NK-92 treated with Interleukin-12 subunit alpha and Interleukin-12 subunit beta, amount 100 ng/mL, for 24 hours (cell line): ENCODE results near the gene CERS3.

Source experiments
- DNase-seq: peaks from one replicate; lab custom pipeline; 2025; lab: John Stamatoyannopoulos, UW

Gene CERS3

DNA sequence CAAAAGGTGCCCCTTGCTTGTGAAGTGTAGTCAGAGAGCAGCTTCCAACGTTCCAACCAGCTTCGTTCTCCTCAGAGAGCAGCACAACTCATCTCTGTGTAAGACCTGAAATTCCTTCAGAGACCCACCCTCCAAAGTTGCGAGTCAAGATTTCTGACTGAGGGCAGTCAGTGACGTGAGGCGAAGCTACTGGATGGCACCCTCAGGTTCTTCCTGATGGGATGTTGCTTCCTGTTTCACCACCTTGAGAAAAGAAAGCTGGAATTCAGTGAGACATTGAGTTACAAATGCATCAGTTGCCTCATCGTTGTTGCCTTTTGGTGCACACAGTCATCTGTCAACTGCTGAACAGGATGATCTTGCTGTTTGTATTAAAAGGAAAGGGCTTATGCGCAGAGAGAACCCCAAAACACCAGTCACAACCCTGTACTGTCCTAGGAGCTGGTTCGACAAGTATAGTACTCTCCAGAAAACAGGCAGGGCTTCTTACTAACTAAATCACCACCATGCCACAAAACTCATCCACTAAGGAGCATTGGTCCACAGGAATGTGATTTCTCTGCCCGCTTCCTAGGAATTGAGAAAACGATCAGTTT lies at the start of gene CERS3:
Gene CERS3, minus strand, starts transcription at position 118 of the 596 bp plus-strand sequence. CDS start 27,101 bp downstream, outside the sequence.
- no peak for DNase-seq

DNA sequence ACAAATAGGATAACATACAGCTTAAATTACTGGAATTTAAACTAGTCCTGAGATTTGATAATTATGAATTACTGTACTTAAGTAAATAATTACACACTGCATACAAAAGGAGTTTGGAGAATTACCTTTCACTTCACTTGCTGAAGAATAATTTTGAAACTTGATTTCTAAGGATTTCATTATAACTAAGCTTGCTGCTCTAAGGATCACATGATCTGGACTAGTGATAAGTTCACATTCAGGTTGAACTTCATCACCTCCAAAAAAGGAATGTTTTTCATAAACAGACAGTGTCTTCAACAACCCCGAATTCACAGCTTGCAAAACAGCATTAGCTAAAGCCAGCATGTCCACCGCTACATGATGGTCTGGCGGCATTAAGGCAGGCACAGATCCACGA lies 44.8 kb upstream of the CERS3 start:
- no peak for DNase-seq

DNA sequence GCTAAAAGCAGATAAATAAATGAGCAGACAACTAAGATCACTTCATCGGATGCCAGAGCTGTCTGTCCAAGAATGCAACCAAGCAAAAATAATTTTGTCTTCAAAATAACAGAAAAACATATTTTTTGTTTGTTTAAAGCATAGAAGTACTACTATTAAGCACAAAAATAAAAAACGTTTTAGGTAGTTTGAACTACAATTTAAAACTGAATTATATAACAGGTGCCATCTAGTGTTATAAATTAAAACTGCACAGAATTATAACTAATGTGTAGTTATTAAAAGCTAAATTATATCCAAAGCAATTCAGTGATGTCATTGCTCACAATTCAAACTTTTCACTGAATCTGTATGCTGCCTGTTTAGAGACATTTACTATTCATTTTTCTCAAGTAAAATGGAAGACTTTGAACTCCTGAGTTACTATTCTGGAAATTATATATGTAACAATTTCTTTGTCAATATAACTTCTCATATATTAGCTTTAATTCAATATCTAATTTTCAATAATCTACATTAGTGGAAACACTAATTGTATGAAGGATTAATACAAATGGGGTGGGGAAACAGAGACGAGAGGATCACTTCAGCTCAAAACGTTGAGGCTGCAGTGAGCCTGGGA lies 43.7 kb upstream of the CERS3 start:
- no peak for DNase-seq

GRCh38 chr15:100571592-100572167 lies 42.9 kb upstream of the CERS3 start:
- no peak for DNase-seq

DNA sequence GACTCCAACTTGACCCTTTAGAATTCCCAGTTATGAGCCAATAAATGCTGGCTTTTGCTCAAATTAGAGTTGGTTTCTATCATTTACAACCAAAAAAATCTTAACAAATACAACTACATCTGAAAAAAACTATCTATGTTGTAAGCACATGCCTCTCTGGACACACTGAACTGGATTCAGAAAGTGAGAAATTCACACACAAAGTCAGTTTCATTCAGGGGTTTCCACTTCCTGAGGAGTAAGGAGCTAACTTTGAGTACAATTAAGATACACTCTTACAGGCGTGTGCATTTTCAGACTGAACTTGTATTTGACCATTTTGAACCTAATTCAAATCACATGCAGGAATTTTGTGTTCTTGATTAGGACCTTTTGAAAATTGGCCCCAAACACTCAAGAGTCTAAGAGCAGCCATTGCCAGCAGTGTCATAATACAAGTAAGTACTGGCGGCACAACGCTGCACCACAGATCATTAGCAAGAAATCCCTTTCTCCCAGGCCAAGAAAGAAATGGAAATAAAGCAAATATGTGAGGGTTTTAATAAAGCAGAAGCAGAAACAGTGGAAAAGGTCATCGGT lies 42.1 kb upstream of the CERS3 start:
- DNase-seq: no peak

- no peak for DNase-seq
Measured at GRCh38 chr15:100570275-100570674, 41.5 kb upstream of the CERS3 start.

- no peak for DNase-seq
Measured at GRCh38 chr15:100569391-100569790, 40.6 kb upstream of the CERS3 start.

DNA sequence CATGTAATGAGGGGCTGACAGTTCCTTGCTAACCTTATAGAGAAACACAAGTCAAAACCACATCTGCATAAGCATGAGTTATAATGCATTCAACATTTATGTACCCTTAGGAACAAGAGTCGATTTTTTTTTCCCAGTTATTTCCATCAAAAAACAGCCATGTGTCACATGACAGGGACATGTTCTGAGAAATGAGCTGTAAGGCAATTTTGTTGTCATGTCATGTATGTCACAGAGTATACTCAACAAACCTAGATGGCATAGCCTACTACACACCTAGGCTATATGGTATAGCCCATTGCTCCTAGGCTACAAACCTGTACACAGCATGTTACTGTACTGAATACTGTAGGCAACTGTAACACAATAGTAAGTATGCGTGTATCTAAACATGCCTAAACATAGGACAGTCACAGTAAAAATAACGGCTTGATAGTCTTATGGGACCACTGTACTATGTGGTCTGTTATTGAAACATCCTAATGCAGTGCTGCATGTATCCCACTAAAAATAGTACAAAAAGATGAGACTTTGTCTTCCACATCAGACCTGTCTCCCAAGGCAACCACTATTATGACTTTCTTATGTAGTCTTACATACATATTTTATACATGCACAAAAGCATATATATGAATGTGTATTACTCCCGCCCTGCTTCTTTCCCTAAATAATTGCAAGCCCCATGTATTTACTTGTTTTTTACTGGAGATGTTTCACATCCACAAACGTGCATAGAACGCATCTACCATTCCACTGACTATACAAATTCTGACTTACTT lies 38.3 kb upstream of the CERS3 start:
- DNase-seq: no peak

GRCh38 chr15:100565591-100565990 lies 36.8 kb upstream of the CERS3 start:
- DNase-seq: no peak

GRCh38 chr15:100560323-100560722 lies 31.6 kb upstream of the CERS3 start:
- DNase-seq: no peak

GRCh38 chr15:100559330-100559729 lies 30.6 kb upstream of the CERS3 start:
- DNase-seq: no peak

DNA sequence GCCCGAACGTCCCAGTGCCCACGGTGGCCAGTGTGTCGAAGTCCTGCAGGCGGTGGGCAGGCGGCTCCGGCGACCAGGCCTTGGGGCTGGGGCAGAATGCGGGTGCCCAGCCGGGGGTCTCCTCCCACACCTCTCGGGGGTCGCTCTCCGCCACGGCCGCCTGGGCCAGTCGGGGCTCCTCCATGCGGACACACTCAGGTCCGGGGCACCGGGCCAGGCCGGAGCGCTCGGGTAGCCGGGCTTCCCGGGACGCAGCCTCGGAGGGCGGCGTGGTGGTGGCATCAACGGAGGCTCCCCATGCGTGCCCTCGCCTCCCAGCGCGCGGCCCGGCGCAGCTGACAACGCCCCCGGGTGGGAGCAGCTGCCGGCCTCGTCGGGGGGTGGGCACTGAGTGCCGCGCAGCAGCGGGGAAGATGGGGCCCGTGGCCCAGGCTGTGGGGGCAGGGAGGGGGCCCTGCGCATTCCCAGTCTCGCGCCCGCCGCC lies 30.1 kb upstream of the CERS3 start:
- no peak for DNase-seq

- no peak for DNase-seq
Measured at GRCh38 chr15:100553468-100553867, 24.7 kb upstream of the CERS3 start.

- DNase-seq: no peak
Measured at GRCh38 chr15:100547961-100548360, 19.2 kb upstream of the CERS3 start.

- DNase-seq: no peak
Measured at GRCh38 chr15:100544946-100545345, 16.2 kb upstream of the CERS3 start.

DNA sequence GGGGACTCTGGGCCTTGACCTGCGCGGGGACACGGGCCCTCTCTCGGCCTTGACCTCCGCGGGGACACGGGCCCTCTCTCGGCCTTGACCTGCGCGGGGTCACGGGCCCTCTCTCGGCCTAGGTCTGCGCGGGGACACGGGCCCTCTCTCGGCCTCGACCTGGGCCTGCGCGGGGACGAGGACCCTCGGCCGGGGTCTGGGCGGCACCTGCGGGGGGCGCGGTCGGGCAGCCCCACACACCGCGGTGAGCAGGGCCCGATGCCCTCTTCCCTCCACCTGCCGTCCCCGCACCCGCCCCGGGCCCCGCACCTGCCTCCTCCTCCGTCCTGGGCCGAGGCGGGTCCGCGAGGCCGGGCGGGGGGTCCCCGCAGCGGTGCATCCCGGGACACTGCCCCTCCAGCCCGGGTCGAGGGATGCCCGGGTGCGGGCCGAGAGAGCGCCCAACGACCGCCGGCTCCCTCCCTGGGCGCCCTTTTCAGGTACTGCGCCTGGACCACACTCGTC lies 15.6 kb upstream of the CERS3 start:
- no peak for DNase-seq

GRCh38 chr15:100542290-100542689 lies 13.5 kb upstream of the CERS3 start:
- DNase-seq: no peak

DNA sequence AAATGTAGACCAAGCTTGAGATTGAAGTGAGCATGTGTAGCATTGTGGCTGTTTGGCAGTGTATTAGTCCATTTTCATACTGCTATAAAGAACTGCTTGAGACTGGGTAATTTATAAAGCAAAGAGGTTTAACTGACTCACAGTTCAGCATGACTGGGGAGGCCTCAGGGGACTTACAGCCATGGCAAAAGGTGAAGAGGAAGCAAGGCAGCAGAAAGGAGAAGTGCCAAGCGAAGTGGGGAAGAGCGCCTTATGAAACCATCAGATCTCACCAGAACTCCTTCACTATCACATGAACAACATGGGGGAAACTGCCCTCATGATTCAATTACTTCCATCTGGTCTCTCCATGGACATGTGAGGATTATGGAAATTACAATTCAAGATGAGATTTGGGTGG lies 8.6 kb upstream of the CERS3 start:
- no peak for DNase-seq

DNA sequence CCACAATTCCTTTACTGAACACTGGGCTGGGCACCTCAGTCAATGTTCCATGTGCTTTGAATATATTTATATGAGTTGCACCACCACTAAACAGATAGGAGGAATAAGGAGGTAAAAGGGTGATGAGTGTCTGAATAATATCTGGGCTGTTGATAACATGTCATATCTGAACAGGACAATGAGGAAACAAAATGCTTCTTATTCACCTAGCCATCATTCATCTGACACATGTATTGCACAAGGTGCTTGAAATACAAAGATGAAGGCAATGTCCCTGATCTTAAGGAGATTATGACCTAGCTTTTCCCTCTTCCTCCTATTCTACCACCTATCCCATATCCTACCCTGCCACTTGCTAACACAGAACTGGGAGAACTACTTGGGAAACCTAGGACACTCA lies 8.0 kb upstream of the CERS3 start:
- no peak for DNase-seq

GRCh38 chr15:100533886-100534285 lies 5.1 kb upstream of the CERS3 start:
- no peak for DNase-seq

DNA sequence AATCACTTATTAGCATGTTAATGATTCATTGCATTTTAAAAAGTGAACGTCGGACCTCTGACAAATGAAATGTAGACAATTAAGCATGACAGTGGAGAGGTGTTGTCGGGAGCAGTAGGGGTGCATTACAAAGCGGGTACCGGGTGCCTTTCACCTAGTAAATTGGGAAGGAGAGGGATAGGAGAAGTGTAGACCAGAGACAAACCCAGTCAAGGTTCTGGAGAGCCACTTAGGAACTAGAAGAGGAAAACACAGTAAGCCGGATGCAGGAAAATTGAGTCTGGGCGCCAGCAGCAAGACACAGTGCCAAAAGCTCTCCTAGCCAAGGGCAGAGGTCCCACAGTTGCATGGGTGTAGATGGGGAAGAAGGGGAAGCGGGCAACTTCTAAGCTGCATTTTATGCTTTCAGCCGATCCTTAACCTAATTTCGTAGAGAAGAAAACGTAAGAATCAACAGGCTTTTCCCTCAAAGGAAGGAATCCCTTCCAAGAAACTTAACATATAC lies 3.1 kb upstream of the CERS3 start:
- DNase-seq: no peak

DNA sequence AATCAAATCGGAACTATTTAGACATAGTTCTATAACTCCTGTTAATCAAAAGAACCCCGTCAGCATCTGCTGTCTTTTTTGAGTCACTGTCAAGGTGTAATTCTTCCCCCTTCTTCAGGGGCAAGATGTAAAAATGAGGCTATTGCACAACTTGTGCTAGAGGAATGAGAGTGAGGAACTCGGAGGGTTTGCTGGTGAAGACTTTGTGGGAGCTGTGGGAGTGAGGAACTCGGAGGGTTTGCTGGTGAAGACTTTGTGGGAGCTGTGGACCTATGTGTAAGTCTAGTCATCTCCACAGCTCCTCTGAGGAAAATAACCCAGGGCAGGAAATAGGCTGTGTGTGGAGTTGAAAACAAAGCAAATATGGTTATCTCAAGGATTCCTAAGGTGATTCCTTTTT lies 2.5 kb upstream of the CERS3 start:
- no peak for DNase-seq
